Kidney (tissue), 14 donors: Measurements from ENCODE around the gene PBOV1. TPM values are rescaled to one million over a fixed set of nuclear protein-coding genes. Genes with fewer than 3 reads are reported as not detected.
A peak's percentile ranks its signal among the peaks of the same experiment; 100 is the strongest.

ENCODE experiments used
- DNase-seq, 5 donors: peaks; one replicate each; pipeline ENCODE4 v3.0.0-alpha.2; 2013 to 2020
- FAIRE-seq: peaks from 2 replicates; lab custom pipeline; 2012; peaks lifted over from hg19 to GRCh38; lab: Jason Lieb, UNC
- H3K27ac ChIP-seq, 2 donors: one replicate each; pipeline ENCODE4 v1.7.0; 2013; ENCODE audit warnings: low read depth in 2 of 2, low read length in 2 of 2, inconsistent platforms in 1 of 2
- H3K27me3 ChIP-seq: one replicate; pipeline ENCODE4 v1.7.1; 2013; ENCODE audit warnings: low read length, inconsistent platforms; ENCODE audit not compliant: control insufficient read depth, insufficient read depth
- H3K36me3 ChIP-seq, 3 donors: one replicate each; pipeline versions ENCODE4 v1.7.0 to v1.7.1; 2013; ENCODE audit warnings: low read length in 3 of 3, control low read depth in 1 of 3, inconsistent platforms in 1 of 3; ENCODE audit not compliant: insufficient read depth in 3 of 3, control insufficient read depth in 2 of 3
- H3K4me1 ChIP-seq, 3 donors: one replicate each; pipeline versions ENCODE4 v1.7.0 to v1.7.1; 2013; ENCODE audit warnings: low read length in 3 of 3, inconsistent platforms in 1 of 3, low read depth in 1 of 3; ENCODE audit not compliant: control insufficient read depth in 2 of 3, insufficient read depth in 2 of 3
- H3K4me3 ChIP-seq, 3 donors: one replicate each; pipeline versions ENCODE4 v1.7.0 to v1.8.1; 2013; ENCODE audit warnings: low read length in 3 of 3, control low read depth in 1 of 3, inconsistent platforms in 1 of 3
- H3K9ac ChIP-seq, 3 donors: one replicate each; pipeline versions ENCODE4 v1.7.0 to v1.7.1; 2013; ENCODE audit warnings: low read length in 3 of 3, control low read depth in 1 of 3, inconsistent platforms in 1 of 3
- H3K9me3 ChIP-seq, 3 donors: one replicate each; pipeline versions ENCODE4 v1.7.0 to v1.7.1; 2013; ENCODE audit warnings: low read length in 3 of 3, control low read depth in 1 of 3, inconsistent platforms in 1 of 3; ENCODE audit not compliant: control insufficient read depth in 2 of 3, insufficient read depth in 1 of 3
- CTCF ChIP-seq: IDR thresholded peaks from 3 replicates; pipeline ENCODE4 v1.5.1; 2012; ENCODE audit warnings: mild to moderate bottlenecking, moderate library complexity, borderline replicate concordance; ENCODE audit not compliant: insufficient read depth; ENCODE audit errors: extremely low read depth
- intact Hi-C: fragments of 100-400 bp; cut with DNase I; formaldehyde crosslinking; loops from one replicate; pipeline ENCODE4 v1.11.1; 2022
- polyA plus RNA-seq: library from polyadenylated mRNA; stranded (reverse); fragments of 350-450 nt; fragmentation: Illumina TruSeq; extraction: RNeasy Lipid Tissue Mini Kit (QIAGEN cat#74804); gene quantifications from one replicate; pipeline ENCODE4 v1.2.3, GENCODE V29; 2014; ENCODE audit warnings: low read depth, low replicate concordance; ENCODE audit not compliant: insufficient read depth
- total RNA-seq: library from RNA; stranded (reverse); fragmentation: NEBNext Ultra II Directional; extraction: Animal tissue kit (Norgen Biotek cat#: 25700); gene quantifications from one replicate; pipeline ENCODE4 v1.2.1, GENCODE V29; 2021
- donor health status: control.
- donor health status: control.
- donor health status: control.
- donor health status: control.
- donor health status: control.
- donor health status: DM: yes; HTN: yes; CAD: no.
- donor health status: Normal renal cell carcinoma (clear cell type).

PBOV1 gene
- total and polyA plus RNA-seq, 2 donors from 2014 or later: not detected

- no peak for FAIRE-seq
- H3K4me3 ChIP-seq: no peak overlapping the region
- no peaks in the 10 kb centered on the region for H3K4me1 ChIP-seq
- H3K27ac ChIP-seq: no peak overlapping the region
- H3K9ac ChIP-seq: no peak overlapping the region
- no peaks in the 10 kb centered on the region for H3K27me3 ChIP-seq
- intact Hi-C loops: no loop called here
- H3K36me3 ChIP-seq: no peaks in the 10 kb centered on the region
- DNase-seq: peak in 4 of 5 donors; percentile 44 to 55 (median 49)
- no peaks in the 10 kb centered on the region for H3K9me3 ChIP-seq
- no peak for TF ChIP-seq CTCF
Observed at GRCh38 chr6:138250513-138251247, 32.4 kb upstream of the PBOV1 start.

GRCh38 chr6:138250053-138250452 lies 31.8 kb upstream of the PBOV1 start:
- Histone ChIP-seq H3K27ac (no peak overlapping the region), H3K9me3 (no peaks in the 10 kb centered on the region), H3K4me1 (no peaks in the 10 kb centered on the region), H3K9ac (no peak overlapping the region), H3K27me3 (no peaks in the 10 kb centered on the region), H3K36me3 (no peaks in the 10 kb centered on the region), H3K4me3 (no peak overlapping the region)
- no peak for TF ChIP-seq CTCF
- intact Hi-C loops: no loop called here
- FAIRE-seq (no peak), DNase-seq (no peak)

DNA sequence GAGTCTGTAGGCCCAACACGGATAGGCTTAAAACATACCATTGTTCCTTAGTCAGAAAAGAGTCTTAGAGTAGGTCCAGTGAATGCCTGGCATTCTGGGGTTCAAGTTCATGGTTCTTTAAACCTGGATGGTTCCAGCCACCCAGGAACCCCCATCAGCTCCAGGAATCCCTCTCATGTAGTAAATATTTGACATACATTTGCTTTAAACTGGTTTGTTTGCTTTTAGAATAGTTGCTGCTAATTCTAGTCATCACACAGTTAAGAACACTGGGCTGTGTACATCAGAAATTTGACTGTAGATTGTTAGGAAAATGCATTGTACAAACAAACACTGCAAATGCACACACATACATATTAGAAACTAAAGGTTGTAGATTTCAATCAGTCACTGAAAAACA lies 30.6 kb upstream of the PBOV1 start:
- intact Hi-C loops: no loop called here
- FAIRE-seq: no peak
- no peak overlapping the region for H3K27ac ChIP-seq
- no peaks in the 10 kb centered on the region for H3K36me3 ChIP-seq
- H3K9ac ChIP-seq: no peak overlapping the region
- H3K4me1 ChIP-seq: no peaks in the 10 kb centered on the region
- no peaks in the 10 kb centered on the region for H3K9me3 ChIP-seq
- H3K4me3 ChIP-seq: no peak overlapping the region
- no peaks in the 10 kb centered on the region for H3K27me3 ChIP-seq
- no peak for DNase-seq
- TF ChIP-seq CTCF: no peak
